GM23338 (cell line): ENCODE measurements around the gene SEPTIN3. TPM values are rescaled to one million over a fixed set of nuclear protein-coding genes. Genes with fewer than 3 reads are reported as not detected.
A peak's percentile ranks its signal among the peaks of the same experiment; 100 is the strongest.

Experiments
- ATAC-seq: fragments of 200-7000 bp; cut with Tn5 transposase; 3 replicates; pipeline ENCODE4 v1.9.1; 2020
- DNase-seq: peaks from one replicate; pipeline ENCODE4 v3.0.0-alpha.2; 2015; ENCODE audit warnings: low spot score
- H2AFZ ChIP-seq: fragments of 200-600 bp; sonication (generic); 2 replicates; pipeline ENCODE4 v1.8.0; 2016; ENCODE audit warnings: antibody characterized with exemption, mild to moderate bottlenecking, moderate library complexity
- H3F3A ChIP-seq: fragments of 200-600 bp; sonication (generic); replicated peaks from 2 replicates; pipeline ENCODE4 v1.8.0; 2017; ENCODE audit warnings: antibody characterized with exemption, mixed run types, low read depth
- H3K27ac ChIP-seq: fragments of 200-600 bp; sonication (generic); 2 replicates; pipeline ENCODE4 v1.6.1; 2016; ENCODE audit warnings: low read depth
- H3K27me3 ChIP-seq: fragments of 200-600 bp; sonication (generic); 2 replicates; pipeline ENCODE4 v1.8.0; 2016; ENCODE audit warnings: mild to moderate bottlenecking, mixed run types, moderate library complexity; ENCODE audit not compliant: insufficient read depth
- H3K36me3 ChIP-seq: fragments of 200-600 bp; sonication (generic); 2 replicates; pipeline ENCODE4 v1.8.0; 2016; ENCODE audit warnings: mild to moderate bottlenecking; ENCODE audit not compliant: insufficient read depth
- H3K4me1 ChIP-seq: fragments of 200-600 bp; sonication (generic); 2 replicates; pipeline ENCODE4 v1.8.0; 2016; ENCODE audit warnings: mild to moderate bottlenecking, moderate library complexity; ENCODE audit not compliant: insufficient read depth
- H3K4me2 ChIP-seq: fragments of 200-600 bp; sonication (generic); 2 replicates; pipeline ENCODE4 v1.7.1; 2017; ENCODE audit warnings: mixed run types
- H3K4me3 ChIP-seq: fragments of 200-600 bp; sonication (generic); 2 replicates; pipeline ENCODE4 v1.6.1; 2016; ENCODE audit warnings: mixed run types
- H3K79me2 ChIP-seq: fragments of 200-600 bp; sonication (generic); replicated peaks from 2 replicates; pipeline ENCODE4 v1.8.0; 2017; ENCODE audit warnings: mild to moderate bottlenecking; ENCODE audit not compliant: insufficient read depth
- H3K9me2 ChIP-seq: fragments of 200-600 bp; sonication (generic); 2 replicates; pipeline ENCODE4 v1.8.0; 2017; ENCODE audit not compliant: insufficient read depth
- H4K20me1 ChIP-seq: fragments of 200-600 bp; sonication (generic); replicated peaks from 2 replicates; pipeline ENCODE4 v1.8.0; 2017; ENCODE audit warnings: mild to moderate bottlenecking; ENCODE audit not compliant: insufficient read depth
- H3K27ac Mint-ChIP-seq: 2 replicates; pipeline ENCODE4 v1.8.0; 2020; ENCODE audit warnings: inconsistent platforms, mild to moderate bottlenecking, moderate library complexity, mixed read lengths
- H3K27me3 Mint-ChIP-seq: 3 replicates; pipeline ENCODE4 v1.8.0; 2022; ENCODE audit warnings: low read depth, mild to moderate bottlenecking, moderate library complexity, mixed read lengths, inconsistent platforms; ENCODE audit not compliant: insufficient read depth, poor library complexity
- H3K36me3 Mint-ChIP-seq: 3 replicates; pipeline ENCODE4 v1.8.0; 2021; ENCODE audit warnings: low read depth, mild to moderate bottlenecking, inconsistent platforms, moderate library complexity, mixed read lengths
- H3K4me1 Mint-ChIP-seq: 3 replicates; pipeline ENCODE4 v1.8.0; 2020; ENCODE audit warnings: mild to moderate bottlenecking, inconsistent platforms, mixed read lengths
- H3K4me3 Mint-ChIP-seq: 3 replicates; pipeline ENCODE4 v1.8.0; 2021; ENCODE audit warnings: moderate library complexity, mild to moderate bottlenecking, inconsistent platforms, mixed read lengths
- H3K9me3 Mint-ChIP-seq: 3 replicates; pipeline ENCODE4 v1.8.0; 2020; ENCODE audit warnings: moderate library complexity, mild to moderate bottlenecking, inconsistent platforms, mixed read lengths
- CTCF ChIP-seq, 2 experiments: fragments of 200-600 bp in 1 of 2; sonication (generic) in 1 of 2; conservative IDR thresholded peaks; 2 replicates each; pipeline versions ENCODE4 v1.5.1 to v1.6.1; 2016 to 2017; ENCODE audit warnings: antibody characterized with exemption in 2 of 2, low read depth in 2 of 2, mild to moderate bottlenecking in 2 of 2, moderate library complexity in 1 of 2
- ETS1 ChIP-seq: IDR thresholded peaks from 2 replicates; pipeline ENCODE4 v1.6.1; 2016; ENCODE audit warnings: antibody characterized with exemption
- EZH2phosphoT487 ChIP-seq: fragments of 200-600 bp; sonication (generic); IDR thresholded peaks from one replicate; pipeline ENCODE4 v1.8.1; 2018; ENCODE audit warnings: antibody characterized with exemption; ENCODE audit not compliant: unreplicated experiment
- JUNB ChIP-seq: IDR thresholded peaks from one replicate; pipeline ENCODE4 v1.6.1; 2016; ENCODE audit warnings: antibody characterized with exemption; ENCODE audit not compliant: unreplicated experiment
- NANOG ChIP-seq: IDR thresholded peaks from 2 replicates; pipeline ENCODE4 v1.6.1; 2016; ENCODE audit warnings: antibody characterized with exemption, borderline replicate concordance
- REST ChIP-seq: IDR thresholded peaks from one replicate; pipeline ENCODE4 v1.6.1; 2018; ENCODE audit warnings: antibody characterized with exemption; ENCODE audit not compliant: unreplicated experiment
- ZNF114 ChIP-seq: fragments of 250-450 bp; sonication (Bioruptor Pico); IDR thresholded peaks from 2 replicates; pipeline ENCODE4 v1.5.0; 2020; ENCODE audit warnings: mild to moderate bottlenecking, moderate library complexity
- ZNF331 ChIP-seq: fragments of 250-450 bp; sonication (Bioruptor Pico); IDR thresholded peaks from 2 replicates; pipeline ENCODE4 v1.5.0; 2020; ENCODE audit warnings: low read depth, mild to moderate bottlenecking, moderate library complexity
- polyA plus RNA-seq: library from polyadenylated mRNA; unstranded; fragments of >200 nt; fragmentation: Nextera tagmentation; extraction: Ambion mirVana; gene quantifications from 2 replicates; pipeline ENCODE4 v1.2.1, GENCODE V29; 2016
- total RNA-seq: library from RNA; depleted of rRNA; stranded (reverse); fragments of >200 nt; shearing (Covaris generic); gene quantifications from 2 replicates; pipeline ENCODE4 v1.2.3, GENCODE V29; 2014

The SEPTIN3 gene
- total and polyA plus RNA-seq, 2 experiments from 2014 or later: 16.4 to 28.4 TPM

GRCh38 chr22:41966607-41967240 lies 2.5 kb upstream of the SEPTIN3 start:
- H3K9me3 Mint-ChIP-seq: peaks cover 9% of the 10 kb centered on the region; the same call in 1 of the 3 replicates
- Histone ChIP-seq H3K27ac (no peak overlapping the region), H3F3A (0 out of 2 replicates have a peak, but pooled peaks cover 2% of the 10 kb centered on the region), H3K36me3 (no peaks in the 10 kb centered on the region), H3K4me3 (no peak overlapping the region), H3K79me2 (no peaks in the 10 kb centered on the region), H3K27me3 (no peaks in the 10 kb centered on the region), H2AFZ (no peak overlapping the region), H3K4me2 (no peak overlapping the region), H3K9me2 (no peaks in the 10 kb centered on the region), H4K20me1 (no peaks in the 10 kb centered on the region), H3K4me1 (no peaks in the 10 kb centered on the region; the same call in 1 of the 2 replicates)
- peaks cover 20% of the 10 kb centered on the region for H3K4me1 Mint-ChIP-seq
- no peak overlapping the region; the same call in 1 of the 2 replicates for H3K27ac Mint-ChIP-seq
- no peaks in the 10 kb centered on the region for H3K36me3 Mint-ChIP-seq
- ATAC-seq (peak; percentile 57), DNase-seq (peak; percentile 83)
- no peak for TF ChIP-seq EZH2phosphoT487
- peak; percentile 59 to 73 for TF ChIP-seq CTCF (conservative IDR thresholded peaks at IDR 0.05; ENCODE audit: low read depth in 2 of 2)
- H3K4me3 Mint-ChIP-seq: no peak overlapping the region
- H3K27me3 Mint-ChIP-seq: peaks cover 12% of the 10 kb centered on the region

- H3K4me1 Mint-ChIP-seq: peaks cover 16% of the 10 kb centered on the region; the same call in 2 of the 3 replicates
- peaks cover 15% of the 10 kb centered on the region for H3K27me3 Mint-ChIP-seq
- ATAC-seq (no peak), DNase-seq (no peak)
- no peak overlapping the region for H3K4me3 ChIP-seq
- H3K36me3 Mint-ChIP-seq: no peaks in the 10 kb centered on the region
- H2AFZ ChIP-seq: no peak overlapping the region
- H3K27ac ChIP-seq: no peak overlapping the region
- H3K36me3 ChIP-seq: no peaks in the 10 kb centered on the region
- no peaks in the 10 kb centered on the region for H3K79me2 ChIP-seq
- TF ChIP-seq NANOG: no peak
- no peak for TF ChIP-seq JUNB
- no peak for TF ChIP-seq ZNF114 (CRISPR knock-in tag)
- no peak for TF ChIP-seq ETS1
- H4K20me1 ChIP-seq: no peaks in the 10 kb centered on the region
- H3K4me3 Mint-ChIP-seq: no peak overlapping the region
- H3K9me3 Mint-ChIP-seq: peaks cover 9% of the 10 kb centered on the region; the same call in 1 of the 3 replicates
- no peaks in the 10 kb centered on the region; the same call in 1 of the 2 replicates for H3K4me1 ChIP-seq
- H3F3A ChIP-seq: 0 out of 2 replicates have a peak, but pooled peaks cover 2% of the 10 kb centered on the region
- H3K4me2 ChIP-seq: no peak overlapping the region
- no peak overlapping the region for H3K27ac Mint-ChIP-seq
- peaks cover 2% of the 10 kb centered on the region; the same call in 1 of the 2 replicates for H3K27me3 ChIP-seq
- H3K9me2 ChIP-seq: no peaks in the 10 kb centered on the region
Measured at GRCh38 chr22:41968601-41969000, 642 bp upstream of the SEPTIN3 start.

GRCh38 chr22:41970601-41971000 lies 1.4 kb downstream of the SEPTIN3 start:
- Histone ChIP-seq H3K4me1 (no peaks in the 10 kb centered on the region; the same call in 1 of the 2 replicates), H2AFZ (no peak overlapping the region), H3K79me2 (no peaks in the 10 kb centered on the region), H3K9me2 (no peaks in the 10 kb centered on the region), H3K36me3 (no peaks in the 10 kb centered on the region), H3K4me3 (no peak overlapping the region), H3F3A (no peaks in the 10 kb centered on the region), H3K27me3 (peaks cover 22% of the 10 kb centered on the region), H4K20me1 (no peaks in the 10 kb centered on the region), H3K4me2 (no peak overlapping the region), H3K27ac (no peak overlapping the region)
- H3K4me1 Mint-ChIP-seq: peaks cover 10% of the 10 kb centered on the region; the same call in 2 of the 3 replicates
- DNase-seq: no peak
- H3K9me3 Mint-ChIP-seq: peaks cover 9% of the 10 kb centered on the region; the same call in 1 of the 3 replicates
- ATAC-seq: no peak
- H3K36me3 Mint-ChIP-seq: no peaks in the 10 kb centered on the region
- no peak overlapping the region for H3K4me3 Mint-ChIP-seq
- H3K27me3 Mint-ChIP-seq: peaks cover 27% of the 10 kb centered on the region
- no peak overlapping the region for H3K27ac Mint-ChIP-seq
- TF ChIP-seq REST: no peak
- no peak for TF ChIP-seq ETS1
- no peak for TF ChIP-seq ZNF331 (CRISPR knock-in tag)
